Measurements from ENCODE around the gene UTP4.

The UTP4 gene

DNA sequence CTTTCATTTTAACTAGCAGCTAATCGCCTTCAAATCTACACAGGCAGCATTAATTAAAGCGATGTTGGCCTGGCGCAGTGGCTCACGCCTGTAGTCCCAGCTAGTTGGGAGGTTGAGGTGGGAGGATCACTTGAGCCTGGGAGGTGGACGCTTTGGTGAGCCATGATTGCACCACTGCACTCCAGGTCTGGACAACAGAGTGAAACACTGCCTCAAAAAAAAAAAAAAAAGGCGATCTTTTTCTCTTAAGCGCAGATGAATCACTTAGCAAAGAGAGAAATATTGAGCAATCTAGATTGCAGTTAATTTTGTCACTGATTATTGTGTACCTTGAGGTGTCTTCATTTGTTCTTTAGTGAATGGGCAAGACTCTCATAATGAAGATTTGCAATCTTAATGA is 66.9 kb downstream of the UTP4 start:
- Histone ChIP-seq H3K9me3 (ENCODE audit: control insufficient read depth in 1 of 2, low read length in 2 of 2) (no peaks in the 10 kb centered on the region), H3K36me3 (ENCODE audit: control insufficient read depth in 1 of 2, insufficient read depth in 2 of 2, low read length in 2 of 2) (no peaks in the 10 kb centered on the region), H3K27me3 (ENCODE audit: low read depth, low read length) (no peaks in the 10 kb centered on the region), H3K4me3 (ENCODE audit: low read depth in 1 of 2, low read length in 2 of 2) (no peak overlapping the region), H3K4me1 (ENCODE audit: control insufficient read depth in 1 of 2, insufficient read depth in 2 of 2, low read length in 2 of 2) (peaks cover 4 to 31% of the 10 kb centered on the region in 2 donors), H3K27ac (ENCODE audit: low read length) (no peak overlapping the region)

DNA sequence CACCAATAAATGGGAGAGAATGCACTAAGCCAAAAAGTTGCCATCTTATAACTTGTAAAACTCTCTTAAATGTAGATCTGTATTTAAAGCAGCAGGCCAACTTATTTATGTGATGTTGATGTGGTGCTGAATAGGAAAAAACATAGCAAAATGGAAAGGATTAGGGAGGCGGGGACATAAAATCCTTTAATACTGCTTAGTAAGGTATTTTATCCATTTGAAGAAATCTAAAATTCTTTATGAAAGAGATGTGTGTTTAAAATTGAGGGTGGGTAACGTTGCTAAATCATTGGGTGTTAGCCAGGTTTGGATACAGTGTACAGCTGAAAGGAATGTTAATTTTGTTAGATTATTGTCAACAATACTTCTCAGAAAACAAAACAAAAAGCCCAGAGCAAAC is 68.8 kb downstream of the UTP4 start:
- Histone ChIP-seq H3K27ac (ENCODE audit: low read length) (no peak overlapping the region), H3K4me1 (ENCODE audit: control insufficient read depth in 1 of 2, insufficient read depth in 2 of 2, low read length in 2 of 2) (peaks cover 4 to 29% of the 10 kb centered on the region in 2 donors), H3K36me3 (ENCODE audit: control insufficient read depth in 1 of 2, insufficient read depth in 2 of 2, low read length in 2 of 2) (no peaks in the 10 kb centered on the region), H3K27me3 (ENCODE audit: low read depth, low read length) (no peaks in the 10 kb centered on the region), H3K9me3 (ENCODE audit: control insufficient read depth in 1 of 2, low read length in 2 of 2) (no peaks in the 10 kb centered on the region), H3K4me3 (ENCODE audit: low read depth in 1 of 2, low read length in 2 of 2) (no peak overlapping the region)

DNA sequence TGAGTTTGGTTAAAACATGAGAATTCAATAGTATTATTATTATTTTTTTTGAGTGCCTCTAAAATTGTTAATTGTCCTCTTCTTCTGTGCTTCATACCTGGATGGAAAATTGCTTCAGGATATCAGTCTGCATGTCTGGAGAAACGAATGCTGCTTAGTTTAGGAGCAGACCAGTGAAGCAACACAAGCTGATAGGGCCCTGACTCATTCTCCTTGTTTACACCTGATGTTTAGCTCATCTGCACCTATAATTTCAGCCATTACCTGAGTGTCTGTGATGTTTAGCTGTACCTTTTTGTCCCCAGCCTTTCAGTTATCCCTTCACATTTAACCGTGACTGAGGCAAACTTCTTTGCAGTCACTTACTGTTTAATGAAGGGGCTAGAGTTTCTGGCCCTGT is 69.3 kb downstream of the UTP4 start:
- no peaks in the 10 kb centered on the region for H3K36me3 ChIP-seq (ENCODE audit: control insufficient read depth in 1 of 2, insufficient read depth in 2 of 2, low read length in 2 of 2)
- no peaks in the 10 kb centered on the region for H3K9me3 ChIP-seq (ENCODE audit: control insufficient read depth in 1 of 2, low read length in 2 of 2)
- no peak overlapping the region for H3K27ac ChIP-seq (ENCODE audit: low read length)
- no peak overlapping the region for H3K4me3 ChIP-seq (ENCODE audit: low read depth in 1 of 2, low read length in 2 of 2)
- peaks cover 4 to 29% of the 10 kb centered on the region in 2 donors for H3K4me1 ChIP-seq (ENCODE audit: control insufficient read depth in 1 of 2, insufficient read depth in 2 of 2, low read length in 2 of 2)
- H3K27me3 ChIP-seq (ENCODE audit: low read depth, low read length) = no peaks in the 10 kb centered on the region

DNA sequence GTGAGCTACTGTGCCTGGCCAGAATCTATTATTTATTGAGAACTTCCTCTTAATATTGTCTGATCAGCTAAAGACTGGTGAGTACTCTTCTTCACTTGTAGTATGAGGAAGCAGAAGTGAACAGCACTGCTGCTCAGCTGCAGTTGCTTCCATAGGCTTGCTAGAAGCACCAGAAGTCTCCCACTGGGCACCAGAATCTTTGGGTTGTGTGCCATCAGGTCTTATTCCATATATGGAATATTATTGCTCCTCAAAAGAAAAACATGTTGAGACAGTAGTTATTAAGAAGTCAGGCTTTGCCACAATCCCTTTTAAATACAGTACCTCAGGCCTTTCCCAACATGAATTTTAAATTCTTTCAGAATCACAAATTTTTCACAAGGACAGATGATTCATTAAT is 71.7 kb downstream of the UTP4 start:
- Histone ChIP-seq H3K27ac (ENCODE audit: low read length) (no peak overlapping the region), H3K27me3 (ENCODE audit: low read depth, low read length) (no peaks in the 10 kb centered on the region), H3K4me1 (ENCODE audit: control insufficient read depth in 1 of 2, insufficient read depth in 2 of 2, low read length in 2 of 2) (peaks cover 4 to 26% of the 10 kb centered on the region in 2 donors), H3K36me3 (ENCODE audit: control insufficient read depth in 1 of 2, insufficient read depth in 2 of 2, low read length in 2 of 2) (no peaks in the 10 kb centered on the region), H3K4me3 (ENCODE audit: low read depth in 1 of 2, low read length in 2 of 2) (no peak overlapping the region), H3K9me3 (ENCODE audit: control insufficient read depth in 1 of 2, low read length in 2 of 2) (no peaks in the 10 kb centered on the region)

DNA sequence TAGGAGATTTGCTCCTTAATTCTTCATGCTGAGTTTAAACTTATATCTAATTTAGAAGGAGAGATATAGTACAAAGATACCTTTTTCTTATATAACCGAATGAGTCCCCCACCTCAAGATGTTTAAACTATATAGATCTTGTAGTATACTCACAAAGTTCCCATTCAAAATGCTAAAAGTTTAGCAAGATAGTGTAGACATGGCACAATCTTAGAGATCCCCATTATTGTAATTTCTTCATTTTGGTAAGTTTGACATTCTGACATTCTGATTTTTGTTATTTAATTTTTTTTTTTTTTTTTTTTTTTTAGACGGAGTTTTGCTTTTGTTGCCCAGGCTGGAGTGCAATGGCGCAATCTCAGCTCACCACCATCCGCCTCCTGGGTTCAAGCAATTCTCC is 77.3 kb downstream of the UTP4 start:
- H3K36me3 ChIP-seq (ENCODE audit: control insufficient read depth in 1 of 2, insufficient read depth in 2 of 2, low read length in 2 of 2) = no peaks in the 10 kb centered on the region
- no peaks in the 10 kb centered on the region for H3K9me3 ChIP-seq (ENCODE audit: control insufficient read depth in 1 of 2, low read length in 2 of 2)
- peaks cover 0 to 3% of the 10 kb centered on the region in 2 donors for H3K4me1 ChIP-seq (ENCODE audit: control insufficient read depth in 1 of 2, insufficient read depth in 2 of 2, low read length in 2 of 2)
- H3K27me3 ChIP-seq (ENCODE audit: low read depth, low read length) = no peaks in the 10 kb centered on the region
- H3K4me3 ChIP-seq (ENCODE audit: low read depth in 1 of 2, low read length in 2 of 2) = no peak overlapping the region
- H3K27ac ChIP-seq (ENCODE audit: low read length) = no peak overlapping the region

DNA sequence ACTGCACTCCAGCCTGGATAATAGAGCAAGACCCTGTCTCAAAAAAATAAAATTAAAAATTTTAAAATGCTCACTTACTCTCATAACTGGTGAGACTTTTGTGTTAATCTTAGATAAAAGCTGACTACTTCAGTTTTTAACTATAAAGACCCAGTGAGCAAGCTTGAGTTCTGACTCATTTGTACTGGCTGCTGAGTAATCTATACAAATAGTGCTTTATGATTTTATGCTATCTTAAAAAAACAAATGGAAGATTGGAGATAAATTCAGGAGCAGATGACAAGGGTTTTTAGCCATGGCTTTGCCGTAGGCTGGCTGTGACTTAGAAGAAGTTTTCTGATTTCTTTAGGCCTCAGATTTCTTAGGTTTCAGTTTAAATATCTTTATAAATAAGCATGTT is 85.0 kb downstream of the UTP4 start:
- Histone ChIP-seq H3K4me1 (ENCODE audit: control insufficient read depth in 1 of 2, insufficient read depth in 2 of 2, low read length in 2 of 2) (peaks cover 0 to 7% of the 10 kb centered on the region in 2 donors), H3K27ac (ENCODE audit: low read length) (no peak overlapping the region), H3K27me3 (ENCODE audit: low read depth, low read length) (no peaks in the 10 kb centered on the region), H3K36me3 (ENCODE audit: control insufficient read depth in 1 of 2, insufficient read depth in 2 of 2, low read length in 2 of 2) (no peaks in the 10 kb centered on the region), H3K4me3 (ENCODE audit: low read depth in 1 of 2, low read length in 2 of 2) (no peak overlapping the region), H3K9me3 (ENCODE audit: control insufficient read depth in 1 of 2, low read length in 2 of 2) (no peaks in the 10 kb centered on the region)

All from muscle layer of duodenum (tissue), 2 donors.